GM18907 (cell line): ENCODE data around the gene STARD13.

Source experiments
- ATAC-seq: cut with Tn5 transposase; IDR thresholded peaks from one replicate; pipeline ENCODE4 v1.9.1; 2021; ENCODE audit warnings: mild to moderate bottlenecking, moderate library complexity; ENCODE audit not compliant: unreplicated experiment

STARD13 gene

GRCh38 chr13:33204130-33204927, 81.2 kb downstream of the STARD13 start:
- ATAC-seq, result peak; percentile 41

DNA sequence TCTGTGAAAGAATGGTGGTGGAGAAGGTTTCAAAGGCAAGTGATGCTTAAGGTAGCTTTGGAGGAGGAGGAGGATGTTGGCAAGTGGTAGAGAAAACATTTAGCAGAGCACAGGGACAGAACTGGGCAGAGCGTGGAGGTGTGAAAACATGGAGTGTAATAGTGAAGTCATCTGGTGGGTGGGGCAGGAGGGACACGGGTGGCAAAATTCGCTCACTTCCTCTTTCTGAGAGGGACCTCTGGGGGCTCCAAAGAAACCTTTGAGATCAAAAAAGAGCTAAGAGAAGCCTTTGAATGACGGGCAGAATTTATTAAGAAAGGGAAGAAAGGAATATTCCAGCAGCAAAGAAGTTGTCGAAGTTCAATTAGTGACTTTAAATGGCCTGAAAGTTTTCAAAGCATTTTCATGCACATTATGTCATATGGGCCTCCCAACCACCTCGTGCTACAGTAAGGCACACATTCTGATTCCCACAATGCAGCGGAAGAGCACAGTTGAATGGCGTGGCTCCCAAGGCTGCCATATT, 82.8 kb downstream of the STARD13 start:
- ATAC-seq, result peak; percentile 41

DNA sequence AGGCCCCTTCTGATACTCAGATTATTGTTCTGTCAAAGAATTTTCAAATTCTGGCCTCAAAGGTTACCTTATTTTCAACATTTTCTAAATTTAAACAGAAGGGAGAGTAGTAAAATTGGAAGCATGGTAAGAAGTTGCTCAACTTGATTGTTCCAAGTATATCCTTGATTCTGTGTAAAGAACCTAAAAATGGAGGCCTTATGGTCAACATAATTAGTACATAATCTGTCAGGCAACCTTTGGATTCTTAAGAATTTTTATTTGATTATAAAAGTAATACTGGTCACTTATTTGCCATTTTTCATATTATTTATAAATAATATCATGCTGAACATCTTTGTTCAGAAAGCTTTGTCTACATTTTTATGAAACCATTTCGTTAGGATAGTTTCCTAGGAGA, 83.9 kb downstream of the STARD13 start:
- ATAC-seq, result no peak

- ATAC-seq, result no peak
Measured at GRCh38 chr13:33199289-33199850, 86.2 kb downstream of the STARD13 start.

GRCh38 chr13:33197541-33197971, 88.0 kb downstream of the STARD13 start:
- ATAC-seq, result no peak

- ATAC-seq, result no peak
Measured at GRCh38 chr13:33196767-33197166, 88.8 kb downstream of the STARD13 start.

GRCh38 chr13:33195693-33196464, 89.7 kb downstream of the STARD13 start:
- ATAC-seq, result no peak

DNA sequence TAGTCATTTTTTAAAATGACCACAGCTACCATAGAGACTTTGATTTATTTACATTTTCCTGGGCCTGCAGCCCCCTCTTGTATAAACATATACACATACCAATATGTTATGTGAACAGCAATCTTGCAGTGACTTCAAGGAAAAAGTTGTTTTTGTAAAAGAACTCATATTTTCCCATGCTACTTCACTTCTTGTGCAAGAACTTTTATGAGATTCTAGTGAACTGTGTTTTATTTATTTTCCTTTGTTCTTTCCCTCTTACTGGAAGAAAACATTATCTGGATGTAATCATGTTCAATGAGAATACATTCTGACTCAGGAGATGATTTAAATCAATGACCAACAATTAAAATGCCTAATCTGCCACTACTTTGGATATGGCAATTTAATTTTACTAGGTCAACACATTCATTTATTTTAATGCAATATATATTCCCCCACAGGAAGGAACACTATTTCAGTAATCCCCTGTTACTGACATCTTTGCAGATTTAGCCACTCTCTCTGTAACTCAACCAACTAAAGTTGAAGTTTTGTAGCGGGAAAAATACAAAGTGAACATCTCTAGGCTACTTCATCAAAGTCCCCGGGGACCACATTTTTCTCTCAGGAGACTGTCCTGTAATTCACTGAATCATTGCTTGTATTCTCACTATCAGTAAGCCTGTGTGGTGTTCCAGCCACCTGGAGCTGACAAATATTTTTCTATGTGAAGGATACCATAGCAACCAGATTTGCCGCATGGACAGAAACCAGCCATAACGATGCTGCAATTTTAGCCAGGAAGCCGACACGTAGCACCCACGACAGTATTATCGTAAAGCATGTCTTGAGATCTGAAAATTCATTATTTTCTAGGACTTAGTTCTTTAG, 90.5 kb downstream of the STARD13 start:
- peak; percentile 84 for ATAC-seq

- ATAC-seq, result no peak
Measured at GRCh38 chr13:33193428-33193974, 92.1 kb downstream of the STARD13 start.

DNA sequence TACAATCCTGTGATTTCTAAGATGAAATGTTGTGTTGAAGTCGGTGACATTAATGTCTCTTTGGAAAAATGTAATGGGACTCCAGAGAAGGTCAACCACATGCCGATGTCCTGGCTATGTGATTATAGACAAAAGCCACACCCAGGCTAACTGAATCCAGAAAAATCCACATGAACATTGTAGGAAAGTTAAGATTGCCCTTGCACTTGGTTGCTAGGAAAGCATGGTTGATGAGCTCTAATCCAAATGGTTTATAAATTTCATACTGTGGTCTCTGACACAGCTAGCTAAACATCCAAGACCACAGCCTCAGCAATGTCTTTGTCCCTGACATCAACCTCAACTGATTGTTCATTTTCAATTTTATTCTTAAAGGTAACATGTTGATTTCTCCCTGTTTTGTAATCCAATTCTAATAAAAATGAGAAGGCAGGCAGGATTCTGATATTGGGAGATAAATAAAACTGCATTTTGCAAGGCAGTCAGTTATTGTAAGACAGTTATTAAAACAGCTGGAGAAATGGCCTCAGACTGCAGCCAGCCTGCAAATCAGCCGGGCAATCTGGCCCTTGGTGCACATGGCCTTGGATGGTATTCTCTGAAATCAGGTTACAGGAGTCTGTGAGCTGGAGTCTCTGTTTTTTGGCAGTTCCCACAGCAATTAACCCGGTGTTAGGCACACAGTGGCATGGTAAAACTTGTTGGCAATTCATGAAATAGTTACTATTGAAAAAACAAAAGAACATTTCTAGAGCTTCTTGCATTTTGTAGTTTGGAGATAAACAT, 93.9 kb downstream of the STARD13 start:
- ATAC-seq, result no peak

DNA sequence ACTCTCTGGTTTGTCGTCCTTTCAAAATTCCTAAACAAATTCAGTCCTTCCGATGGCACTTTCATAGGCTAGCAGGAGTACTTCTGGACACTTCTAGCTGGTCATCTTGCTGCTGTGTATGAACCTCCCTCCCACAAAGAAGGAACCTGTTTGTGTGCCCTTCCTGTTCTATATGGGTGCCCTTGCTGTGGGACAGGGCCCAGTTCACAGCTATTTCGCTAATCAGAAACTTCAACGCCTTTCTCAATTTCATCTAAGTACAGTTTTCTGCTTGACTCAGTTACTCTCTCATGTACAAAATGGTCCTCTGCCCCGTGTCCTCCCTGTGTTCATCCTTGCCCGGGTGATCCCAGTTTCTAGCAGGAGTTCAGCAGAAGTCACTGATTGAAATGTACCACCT, 96.1 kb downstream of the STARD13 start:
- ATAC-seq, result no peak

- peak; percentile 42 for ATAC-seq
Measured at GRCh38 chr13:33188093-33188882, 97.3 kb downstream of the STARD13 start.

DNA sequence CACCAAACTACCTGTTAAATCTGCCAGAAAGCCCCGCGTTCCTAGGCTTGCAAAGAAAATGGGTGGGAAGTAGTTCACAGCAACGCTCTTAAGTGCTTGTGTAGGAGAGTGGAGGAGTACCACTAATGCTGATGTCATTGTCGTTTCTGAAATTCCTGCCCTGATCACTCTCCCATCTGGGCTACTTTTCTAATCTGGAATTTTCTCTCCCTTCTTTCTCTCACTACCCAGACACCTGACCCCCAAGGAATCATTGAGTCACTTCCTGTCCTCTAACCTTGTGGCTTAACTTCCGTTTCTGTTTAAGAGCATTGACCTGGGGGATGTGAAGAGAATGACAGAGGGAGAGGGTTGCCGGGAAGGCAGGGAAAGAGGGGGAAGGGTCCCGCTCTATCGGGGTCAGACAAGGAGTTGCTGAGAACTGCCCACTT, 98.7 kb downstream of the STARD13 start:
- ATAC-seq, result peak; percentile 33

DNA sequence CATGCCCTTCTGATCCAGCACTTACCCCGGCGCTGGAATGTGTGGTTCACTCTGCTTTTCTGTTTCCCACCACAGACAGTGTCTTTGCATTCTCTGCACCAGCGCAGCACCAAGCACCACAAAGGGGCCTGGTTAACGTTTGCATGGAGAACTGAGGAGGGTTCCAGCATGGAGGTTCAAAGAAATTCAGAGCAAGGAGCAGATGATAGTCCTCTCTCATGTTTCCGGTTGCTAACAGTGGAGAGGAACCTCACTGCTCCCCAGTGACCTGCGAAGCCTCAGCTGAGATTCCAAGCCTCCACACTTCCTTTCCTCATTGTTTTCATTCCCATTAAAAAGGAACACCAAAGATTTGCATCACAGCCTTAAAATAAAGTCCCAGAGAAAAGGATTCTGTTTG, 99.7 kb downstream of the STARD13 start:
- ATAC-seq, result no peak

DNA sequence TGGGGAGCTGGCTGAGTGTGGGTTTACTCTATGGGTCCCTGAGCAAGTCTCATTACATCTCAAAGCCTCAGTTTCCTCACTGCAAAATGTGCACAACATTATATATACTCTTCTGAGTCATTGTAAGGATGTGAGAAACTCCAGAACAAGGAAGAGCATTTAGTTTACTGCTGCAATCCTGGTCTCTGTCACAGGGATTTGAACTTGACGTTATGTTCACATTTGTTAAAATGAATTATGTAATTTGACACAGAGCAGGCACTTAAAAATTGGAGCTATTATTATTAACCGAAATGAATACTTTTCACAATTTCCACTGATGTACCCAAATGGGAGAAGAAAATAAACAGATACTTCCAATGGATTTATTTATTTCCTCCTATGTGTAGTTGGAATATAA, 101.0 kb downstream of the STARD13 start:
- no peak for ATAC-seq

DNA sequence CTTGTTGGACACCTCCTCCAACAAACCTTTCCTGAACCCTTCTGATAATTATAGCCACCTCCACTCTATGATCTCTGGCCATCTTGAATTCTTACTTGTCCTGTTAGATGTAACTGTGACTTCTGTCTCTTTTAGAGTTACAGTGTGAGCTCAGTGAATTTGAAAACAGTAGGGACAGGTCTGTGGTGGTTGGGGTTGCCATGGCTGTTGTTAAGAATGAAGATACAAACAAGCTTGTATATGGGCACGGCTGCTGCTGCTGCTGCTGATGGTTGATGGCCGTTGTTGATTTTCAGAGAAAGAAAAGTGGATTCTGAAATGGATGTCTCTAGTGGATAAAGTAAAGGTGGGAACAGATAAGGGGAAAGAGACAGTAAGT, 101.5 kb downstream of the STARD13 start:
- ATAC-seq, result no peak

DNA sequence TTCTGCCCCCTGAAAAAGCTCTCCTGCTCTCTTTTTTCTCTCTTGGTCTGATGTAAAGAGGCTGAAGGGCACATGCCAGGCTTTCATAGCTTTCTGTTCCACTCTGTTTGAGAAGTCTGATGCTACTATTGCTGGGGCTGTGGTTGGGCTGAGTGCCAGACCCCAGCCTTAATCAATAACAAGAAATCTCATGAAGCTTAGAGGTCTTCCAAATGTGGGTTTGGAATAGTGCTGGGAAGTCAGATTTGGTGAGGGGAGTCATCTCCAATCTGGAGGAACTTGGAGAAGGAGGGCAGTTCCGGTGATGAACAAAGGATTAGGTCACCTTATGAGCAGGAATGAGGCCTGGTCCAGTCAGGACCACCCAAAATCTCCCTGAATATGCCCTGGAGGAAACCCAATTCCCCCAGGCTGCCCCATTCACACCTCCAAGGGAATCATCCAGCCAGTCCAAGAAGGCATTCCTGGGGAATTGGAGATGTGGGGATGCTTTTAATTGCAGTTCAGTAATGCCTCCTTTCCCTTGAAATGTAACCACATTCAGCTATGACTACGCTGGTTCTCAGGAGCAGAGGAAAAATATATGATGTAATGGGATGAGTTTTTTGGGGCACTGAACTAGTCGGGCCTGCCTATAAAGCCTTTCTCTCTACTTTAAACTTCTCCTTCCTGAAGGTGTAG, 102.0 kb downstream of the STARD13 start:
- ATAC-seq, result peak; percentile 23

GRCh38 chr13:33182729-33183128, 102.8 kb downstream of the STARD13 start:
- peak; percentile 57 for ATAC-seq
